Measurements from ENCODE around the gene RIPK1.
"Not testable (repeated sequence)": the region's sequence is repeated elsewhere in the genome, so short reads cannot be mapped to it uniquely, and the experiment has no call there.

RIPK1 gene

GRCh38 chr6:3128356-3129108 is 60.2 kb downstream of the RIPK1 start:
- TF ChIP-seq, protein P1, sequence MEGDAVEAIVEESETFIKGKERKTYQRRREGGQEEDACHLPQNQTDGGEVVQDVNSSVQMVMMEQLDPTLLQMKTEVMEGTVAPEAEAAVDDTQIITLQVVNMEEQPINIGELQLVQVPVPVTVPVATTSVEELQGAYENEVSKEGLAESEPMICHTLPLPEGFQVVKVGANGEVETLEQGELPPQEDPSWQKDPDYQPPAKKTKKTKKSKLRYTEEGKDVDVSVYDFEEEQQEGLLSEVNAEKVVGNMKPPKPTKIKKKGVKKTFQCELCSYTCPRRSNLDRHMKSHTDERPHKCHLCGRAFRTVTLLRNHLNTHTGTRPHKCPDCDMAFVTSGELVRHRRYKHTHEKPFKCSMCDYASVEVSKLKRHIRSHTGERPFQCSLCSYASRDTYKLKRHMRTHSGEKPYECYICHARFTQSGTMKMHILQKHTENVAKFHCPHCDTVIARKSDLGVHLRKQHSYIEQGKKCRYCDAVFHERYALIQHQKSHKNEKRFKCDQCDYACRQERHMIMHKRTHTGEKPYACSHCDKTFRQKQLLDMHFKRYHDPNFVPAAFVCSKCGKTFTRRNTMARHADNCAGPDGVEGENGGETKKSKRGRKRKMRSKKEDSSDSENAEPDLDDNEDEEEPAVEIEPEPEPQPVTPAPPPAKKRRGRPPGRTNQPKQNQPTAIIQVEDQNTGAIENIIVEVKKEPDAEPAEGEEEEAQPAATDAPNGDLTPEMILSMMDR (IDR thresholded peaks at IDR 0.05; ENCODE audit: borderline replicate concordance, control extremely low read depth, extremely low read depth, insufficient read depth, missing control alignments), result no peak
- in situ Hi-C loops (cut with MboI; ENCODE audit: low sequenced_read_pairs, unreplicated experiment), result loop anchor here (5.0 kb wide), 1 partner anchor 124 kb away; no protein-coding TSS in a partner anchor

DNA sequence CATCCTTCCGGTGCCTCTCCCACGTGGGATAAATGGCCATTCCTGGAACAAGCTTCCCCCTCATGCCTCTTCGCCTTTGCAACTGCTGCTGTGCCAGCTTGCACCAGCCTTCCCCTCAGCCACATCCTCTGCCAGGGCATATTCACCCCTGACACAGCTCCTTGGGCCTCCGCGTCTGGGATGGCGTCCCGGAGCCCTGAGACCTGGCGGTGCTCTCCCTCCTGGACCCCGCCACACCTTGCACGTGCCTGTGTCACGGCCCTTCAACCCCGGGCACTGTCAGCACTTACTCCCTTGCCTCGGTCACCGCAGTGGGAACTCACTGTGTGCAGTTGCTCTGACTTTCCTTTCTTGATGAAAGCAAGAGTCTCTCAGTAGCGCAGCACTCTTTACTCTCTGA is 63.4 kb downstream of the RIPK1 start:
- TF ChIP-seq, protein P1 (IDR thresholded peaks at IDR 0.05; ENCODE audit: borderline replicate concordance, control extremely low read depth, extremely low read depth, insufficient read depth, missing control alignments), result no peak
- in situ Hi-C loops (cut with MboI; ENCODE audit: low sequenced_read_pairs, unreplicated experiment), result no loop called here
- DNase-seq (ENCODE audit: low spot score), result no peak

More at GRCh38 chr6:3128356-3129108, 60.2 kb downstream of the RIPK1 start:
- DNase-seq (ENCODE audit: low spot score), result no peak

- in situ Hi-C loops (cut with MboI; ENCODE audit: low sequenced_read_pairs, unreplicated experiment), result no loop called here
- TF ChIP-seq, protein P1 (IDR thresholded peaks at IDR 0.05; ENCODE audit: borderline replicate concordance, control extremely low read depth, extremely low read depth, insufficient read depth, missing control alignments), result no peak
- no peak for DNase-seq (ENCODE audit: low spot score)
These were observed 65.2 kb downstream of the RIPK1 start for GRCh38 chr6:3133515-3133914.

- TF ChIP-seq, protein P1 (IDR thresholded peaks at IDR 0.05; ENCODE audit: borderline replicate concordance, control extremely low read depth, extremely low read depth, insufficient read depth, missing control alignments), result no peak
- no peak for DNase-seq (ENCODE audit: low spot score)
- in situ Hi-C loops (cut with MboI; ENCODE audit: low sequenced_read_pairs, unreplicated experiment), result no loop called here
These were observed 67.5 kb downstream of the RIPK1 start for GRCh38 chr6:3135668-3136291.

DNA sequence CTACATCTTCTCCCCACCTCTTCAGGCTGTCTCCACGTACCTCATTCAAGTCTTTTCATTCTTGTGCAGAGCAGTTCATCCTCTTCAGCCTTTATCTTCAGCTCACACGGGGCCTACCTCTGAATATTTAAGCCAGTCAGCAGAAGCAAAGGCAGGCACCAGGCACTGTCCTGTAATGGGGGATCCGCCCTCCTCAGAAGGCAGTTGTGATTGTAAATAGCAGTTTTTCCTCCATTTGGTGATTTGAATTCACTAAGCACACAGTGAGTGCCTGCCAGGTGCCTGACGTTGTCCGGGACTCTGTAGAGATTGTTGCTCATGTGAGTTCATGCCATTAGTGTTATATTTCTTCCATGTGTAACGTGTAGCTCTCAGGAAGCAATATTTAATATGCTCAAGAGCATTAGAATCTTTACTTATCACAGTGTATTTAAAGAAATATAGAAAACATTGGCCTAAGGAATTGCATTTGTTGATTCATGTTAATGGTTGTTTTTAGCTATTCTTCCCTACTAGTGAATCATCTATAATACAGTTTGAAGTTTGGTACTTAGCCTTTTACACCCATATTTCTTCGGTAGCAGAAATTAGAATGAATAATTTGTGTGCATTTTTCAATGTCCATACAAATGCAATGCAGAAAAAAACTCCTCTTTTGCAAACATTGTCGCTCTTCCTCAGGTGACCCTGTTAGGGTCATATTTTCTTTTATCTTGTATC is 68.2 kb downstream of the RIPK1 start:
- no peak for DNase-seq (ENCODE audit: low spot score)
- in situ Hi-C loops (cut with MboI; ENCODE audit: low sequenced_read_pairs, unreplicated experiment), result no loop called here
- TF ChIP-seq, protein P1 (IDR thresholded peaks at IDR 0.05; ENCODE audit: borderline replicate concordance, control extremely low read depth, extremely low read depth, insufficient read depth, missing control alignments), result no peak

DNA sequence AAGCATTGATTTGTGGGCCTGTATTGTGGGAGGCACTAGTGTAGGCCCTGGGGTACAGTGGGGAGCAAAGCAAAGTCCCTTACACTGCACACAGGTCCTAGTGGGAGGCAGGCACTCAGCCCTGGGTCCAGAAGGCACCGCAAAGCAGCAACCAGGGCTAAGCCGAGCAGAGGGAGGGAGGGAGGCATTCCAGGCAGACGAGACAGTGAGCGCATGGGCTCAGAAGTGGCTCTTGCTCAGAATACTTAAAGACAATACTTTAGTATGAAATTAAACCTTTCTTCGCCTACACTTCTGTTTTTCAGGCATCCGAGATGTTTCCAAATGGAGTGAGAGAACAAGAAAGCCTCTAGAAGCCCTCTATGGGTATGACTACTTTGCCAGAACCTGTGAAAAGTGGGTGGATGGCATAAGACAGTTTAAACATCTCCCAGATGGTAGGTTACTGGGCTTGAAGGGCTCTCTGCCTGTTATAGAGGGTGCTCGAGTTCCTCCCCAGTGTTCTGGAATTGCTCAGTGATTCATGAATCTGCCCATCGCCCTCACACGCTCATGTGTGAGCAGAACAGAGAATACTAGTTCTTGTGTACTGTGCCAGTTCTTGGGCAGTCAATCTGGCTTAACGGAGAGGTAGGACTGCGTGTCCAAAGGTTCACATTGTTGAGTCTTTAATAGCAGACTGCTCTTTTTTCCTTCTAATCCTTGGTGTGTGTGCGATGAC is 68.9 kb downstream of the RIPK1 start:
- TF ChIP-seq, protein P1 (IDR thresholded peaks at IDR 0.05; ENCODE audit: borderline replicate concordance, control extremely low read depth, extremely low read depth, insufficient read depth, missing control alignments), result no peak
- DNase-seq (ENCODE audit: low spot score), result no peak
- in situ Hi-C loops (cut with MboI; ENCODE audit: low sequenced_read_pairs, unreplicated experiment), result no loop called here

- DNase-seq (ENCODE audit: low spot score); in situ Hi-C loops (cut with MboI; ENCODE audit: low sequenced_read_pairs, unreplicated experiment): not testable (repeated sequence)
These were observed 69.6 kb downstream of the RIPK1 start for GRCh38 chr6:3137873-3138272.
